NT2/D1 (cell line): ENCODE results near the gene MAP3K3.

Source experiments
- YY1 ChIP-seq: IDR thresholded peaks from 2 replicates; pipeline ENCODE4 v1.6.1; 2011; ENCODE audit not compliant: insufficient read length, insufficient read depth
- ZNF274 ChIP-seq: IDR thresholded peaks from 2 replicates; pipeline ENCODE4 v1.6.1; 2011; ENCODE audit warnings: mild to moderate bottlenecking, low read depth, low read length

DNA sequence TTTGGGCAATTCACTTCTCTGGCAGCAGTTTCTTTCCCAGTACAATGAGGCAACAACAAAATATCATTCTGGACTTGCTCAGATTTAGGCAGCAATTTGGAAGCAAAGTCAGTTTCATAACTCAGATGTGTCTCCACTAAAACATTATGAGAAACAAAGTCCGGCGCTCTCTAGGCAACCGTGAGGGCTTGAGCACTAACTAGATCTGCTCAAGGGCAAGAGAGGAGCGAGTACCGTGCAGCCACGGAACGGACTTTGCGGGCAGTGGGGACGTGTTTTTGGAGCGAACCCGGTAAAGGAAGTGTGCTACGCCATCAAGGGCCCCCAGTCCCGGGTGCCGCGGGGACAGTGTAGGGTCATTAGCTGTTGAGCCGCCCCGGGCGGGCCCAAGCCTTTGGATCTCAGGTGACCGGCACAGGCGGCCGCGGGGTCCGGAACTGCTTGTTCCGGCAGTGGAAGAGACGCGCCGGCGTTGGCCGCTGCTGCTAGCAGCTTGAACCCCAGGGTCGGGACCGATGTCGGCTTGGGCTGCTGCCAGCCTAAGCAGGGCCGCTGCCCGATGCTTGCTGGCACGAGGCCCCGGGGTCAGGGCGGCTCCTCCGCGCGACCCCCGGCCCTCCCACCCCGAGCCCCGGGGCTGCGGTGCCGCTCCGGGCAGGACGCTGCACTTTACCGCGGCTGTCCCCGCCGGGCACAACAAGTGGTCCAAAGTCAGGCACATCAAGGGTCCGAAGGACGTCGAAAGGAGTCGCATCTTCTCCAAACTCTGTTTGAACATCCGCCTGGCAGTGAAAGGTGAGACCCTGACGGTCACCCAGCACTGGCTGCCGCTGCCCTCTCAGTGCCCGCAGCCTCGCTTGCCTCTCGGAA, 21.4 kb upstream of the MAP3K3 start, which contains the start of gene TACO1:
- peak; percentile 55 for TF ChIP-seq YY1
- no peak for TF ChIP-seq ZNF274
